ENCODE data around the gene VAMP7.
"Not testable (repeated sequence)": the region's sequence is repeated elsewhere in the genome, so short reads cannot be mapped to it uniquely, and the experiment has no call there.

VAMP7 gene, protein sequence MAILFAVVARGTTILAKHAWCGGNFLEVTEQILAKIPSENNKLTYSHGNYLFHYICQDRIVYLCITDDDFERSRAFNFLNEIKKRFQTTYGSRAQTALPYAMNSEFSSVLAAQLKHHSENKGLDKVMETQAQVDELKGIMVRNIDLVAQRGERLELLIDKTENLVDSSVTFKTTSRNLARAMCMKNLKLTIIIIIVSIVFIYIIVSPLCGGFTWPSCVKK

GRCh38 chrX:155881158-155881993 is at the start of gene VAMP7:
Gene VAMP7, plus strand, starts transcription at chrX:155881345. Its CDS starts 8,122 bp downstream, at chrX:155889467.
- peak; percentile 13 to 87 (median 76) for DNase-seq

- no peak for DNase-seq
Measured at GRCh38 chrX:155841232-155841631, 39.9 kb upstream of the VAMP7 start.

GRCh38 chrX:155851786-155852185 is 29.4 kb upstream of the VAMP7 start:
- DNase-seq = not testable (repeated sequence)

- no peak for DNase-seq
Measured at GRCh38 chrX:155857561-155857960, 23.6 kb upstream of the VAMP7 start.

DNA sequence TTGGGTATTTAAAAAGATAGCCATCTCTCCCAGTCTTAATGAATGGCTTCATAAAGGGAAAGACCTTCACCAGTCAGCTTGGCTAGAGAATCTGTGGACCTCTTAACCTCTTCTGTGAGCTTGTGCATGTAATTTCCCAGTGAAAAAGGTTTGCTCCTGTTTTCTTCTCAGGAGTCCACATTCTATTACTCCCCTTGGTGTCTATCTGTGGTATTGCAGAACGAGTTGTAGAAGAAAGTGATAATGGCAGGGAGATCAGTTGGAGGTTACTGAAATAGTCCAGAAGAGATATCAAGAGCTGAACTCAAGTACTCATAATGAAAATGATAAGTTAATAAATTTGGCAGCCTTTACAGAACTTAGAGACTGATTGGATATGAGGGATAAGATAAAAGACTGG is 16.5 kb upstream of the VAMP7 start:
- no peak for DNase-seq

GRCh38 chrX:155865193-155865592 is 16.0 kb upstream of the VAMP7 start:
- no peak for DNase-seq

DNA sequence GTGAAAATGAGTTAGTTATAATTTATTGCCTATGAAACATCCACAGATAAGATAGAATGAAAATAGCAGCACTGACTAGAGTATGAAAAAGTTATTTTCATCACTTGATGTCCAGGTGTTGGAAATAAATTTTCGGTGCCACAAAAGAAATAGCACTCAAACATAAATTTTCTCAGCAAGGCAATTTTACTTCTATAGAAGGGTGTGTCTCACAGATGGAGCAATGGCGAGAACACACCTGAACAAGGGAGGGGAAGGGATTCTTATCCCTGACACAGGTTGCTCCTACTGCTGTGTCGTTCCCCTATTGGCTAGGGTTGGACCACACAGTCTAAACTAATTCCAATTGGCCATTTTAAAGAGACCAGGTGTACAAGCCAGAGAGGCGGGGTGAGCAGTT is 13.3 kb upstream of the VAMP7 start:
- no peak for DNase-seq

DNA sequence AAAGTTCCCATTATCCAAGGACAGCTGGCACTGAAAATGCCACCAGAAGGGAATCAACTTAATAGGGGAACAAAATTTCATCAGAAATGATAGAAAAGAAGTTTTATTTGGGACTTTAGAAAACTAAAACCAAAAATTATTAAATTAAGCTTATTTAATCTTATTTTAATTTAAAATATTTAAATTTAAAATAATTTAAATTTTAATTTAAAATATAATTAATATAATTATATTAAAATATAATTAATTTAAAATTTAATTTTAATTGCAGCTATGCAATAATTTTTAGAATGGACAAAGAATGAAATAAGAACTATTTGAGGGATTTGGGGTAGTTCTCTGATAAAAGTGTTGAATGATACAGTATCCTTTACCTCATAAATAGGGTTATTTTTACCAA is 10.2 kb upstream of the VAMP7 start:
- no peak for DNase-seq

GRCh38 chrX:155871934-155872333 is 9.2 kb upstream of the VAMP7 start:
- DNase-seq = no peak

GRCh38 chrX:155873188-155873587 is 8.0 kb upstream of the VAMP7 start:
- DNase-seq = no peak

GRCh38 chrX:155874571-155875244 is 6.4 kb upstream of the VAMP7 start:
- peak in 1 of 58 donors; percentile 0 for DNase-seq

GRCh38 chrX:155876704-155877103 is 4.4 kb upstream of the VAMP7 start:
- no peak for DNase-seq

- DNase-seq = no peak
Measured at GRCh38 chrX:155877288-155877687, 3.9 kb upstream of the VAMP7 start.

DNA sequence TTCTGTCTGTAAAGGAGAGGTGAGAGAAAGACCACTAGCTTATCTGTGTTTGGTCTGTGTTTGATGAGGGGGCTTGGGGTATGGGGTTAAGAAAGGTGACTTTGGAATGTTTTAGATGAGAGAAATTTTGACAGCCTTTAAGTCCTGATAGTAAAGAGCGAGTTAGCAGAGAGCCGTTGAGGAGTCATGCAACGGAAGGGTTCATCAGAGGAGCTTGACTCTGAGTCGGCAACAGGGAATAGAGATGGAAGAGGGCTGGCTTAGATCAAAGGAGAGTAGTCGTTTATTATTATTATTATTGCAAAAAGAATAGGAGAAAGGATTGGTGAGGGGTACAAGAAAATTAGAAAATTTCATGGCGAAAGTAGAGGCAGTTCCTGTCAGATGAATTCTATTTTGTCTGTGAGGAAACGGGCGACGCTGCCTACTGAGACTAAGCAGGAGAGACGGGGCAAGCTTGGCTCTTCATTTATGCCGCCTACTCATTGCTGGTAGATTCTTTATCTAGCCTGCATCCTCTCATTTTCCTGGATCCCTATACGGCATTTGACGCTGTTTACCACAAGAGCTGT is 473 bp upstream of the VAMP7 start:
- DNase-seq = no peak

GRCh38 chrX:155886409-155886808 is 5.3 kb downstream of the VAMP7 start:
- no peak for DNase-seq

- no peak for DNase-seq
Measured at GRCh38 chrX:155888139-155888538, 7.0 kb downstream of the VAMP7 start.

DNA sequence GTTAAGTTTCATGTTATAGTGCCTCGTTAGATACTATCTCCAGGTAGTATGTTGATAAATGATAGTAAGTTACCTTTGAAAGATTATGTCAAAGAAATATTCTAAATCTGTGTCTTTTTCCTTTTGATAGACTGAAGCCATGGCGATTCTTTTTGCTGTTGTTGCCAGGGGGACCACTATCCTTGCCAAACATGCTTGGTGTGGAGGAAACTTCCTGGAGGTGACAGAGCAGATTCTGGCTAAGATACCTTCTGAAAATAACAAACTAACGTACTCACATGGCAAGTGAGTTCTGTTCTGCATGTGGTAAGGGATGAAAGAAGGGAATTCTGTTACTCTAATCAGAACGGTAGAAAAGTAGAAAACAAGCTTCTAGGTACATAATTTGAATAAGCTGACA is 8.2 kb downstream of the VAMP7 start:
- no peak for DNase-seq

DNA sequence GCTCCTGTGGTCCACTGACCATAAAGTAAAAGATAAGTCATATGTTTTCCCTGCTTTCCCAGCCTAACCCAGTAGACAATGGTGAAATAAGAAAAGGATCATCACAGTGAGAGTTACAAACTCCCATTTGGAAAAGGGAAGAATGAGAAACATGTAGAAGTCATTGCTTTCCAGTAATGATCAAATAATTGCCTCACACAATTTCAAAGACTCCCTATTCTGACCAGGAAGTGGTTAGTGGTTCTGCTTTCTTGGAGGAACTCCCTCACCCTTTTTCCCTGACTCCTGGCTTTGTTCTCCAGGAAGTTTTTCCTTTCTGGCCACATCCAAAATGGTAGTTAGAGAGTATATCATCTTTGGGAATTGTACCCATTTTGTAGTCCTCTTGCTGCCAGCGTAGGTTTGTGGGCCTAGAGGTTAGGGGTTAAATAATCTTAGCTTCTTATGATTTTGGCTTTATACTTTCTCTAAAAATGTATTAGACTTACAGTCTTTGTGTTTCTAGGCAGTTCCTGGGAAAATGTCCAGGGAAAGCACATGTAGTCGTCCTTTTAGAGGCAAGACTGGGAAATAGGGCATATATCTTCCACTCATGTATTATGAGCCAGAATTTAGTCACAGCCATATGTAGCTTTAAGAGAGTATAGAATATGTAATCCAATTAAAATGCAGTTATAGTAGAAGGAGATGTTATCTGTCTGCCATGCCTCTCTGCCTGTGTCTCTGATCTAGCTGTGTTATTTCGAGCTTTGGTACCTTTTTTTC is 10.5 kb downstream of the VAMP7 start:
- DNase-seq = no peak

DNA sequence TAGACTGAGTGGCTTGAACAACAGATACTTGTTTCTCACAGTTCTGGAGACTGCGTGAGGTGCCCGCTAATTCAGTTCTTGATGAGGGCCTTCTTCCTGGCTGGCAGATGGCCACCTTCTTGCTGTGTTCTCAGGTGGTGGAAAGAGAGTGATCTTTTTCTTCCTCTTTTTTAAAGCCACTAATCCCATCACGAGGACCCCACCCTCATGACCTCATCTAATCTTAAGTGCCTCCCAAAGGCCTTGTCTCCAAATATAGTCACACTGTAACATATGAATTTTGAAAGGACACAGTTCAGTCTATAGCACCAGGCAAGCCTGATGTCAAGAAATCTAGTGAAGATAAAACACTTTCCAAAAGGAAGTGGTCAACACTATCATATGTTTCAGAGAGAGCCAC is 12.4 kb downstream of the VAMP7 start:
- no peak for DNase-seq

DNA sequence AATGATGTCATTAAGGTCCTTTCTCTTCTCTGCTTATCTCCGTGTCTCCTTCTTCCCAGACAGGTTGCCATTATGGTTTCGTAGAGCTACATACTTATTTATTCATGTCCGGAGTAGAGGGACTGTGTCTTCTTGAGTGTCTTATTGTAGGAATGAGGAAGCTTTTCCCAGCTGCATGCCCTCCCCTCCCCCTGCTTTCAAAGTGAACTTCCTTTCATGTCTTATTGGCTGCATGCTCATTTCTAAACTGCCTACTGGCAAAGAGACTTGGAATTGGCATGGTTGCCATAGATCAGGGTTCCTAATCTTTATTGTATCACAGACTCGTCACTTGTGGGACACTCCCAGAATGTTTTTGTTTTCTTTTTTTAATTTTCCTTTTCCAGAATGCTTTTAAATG is 15.4 kb downstream of the VAMP7 start:
- DNase-seq = no peak

DNA sequence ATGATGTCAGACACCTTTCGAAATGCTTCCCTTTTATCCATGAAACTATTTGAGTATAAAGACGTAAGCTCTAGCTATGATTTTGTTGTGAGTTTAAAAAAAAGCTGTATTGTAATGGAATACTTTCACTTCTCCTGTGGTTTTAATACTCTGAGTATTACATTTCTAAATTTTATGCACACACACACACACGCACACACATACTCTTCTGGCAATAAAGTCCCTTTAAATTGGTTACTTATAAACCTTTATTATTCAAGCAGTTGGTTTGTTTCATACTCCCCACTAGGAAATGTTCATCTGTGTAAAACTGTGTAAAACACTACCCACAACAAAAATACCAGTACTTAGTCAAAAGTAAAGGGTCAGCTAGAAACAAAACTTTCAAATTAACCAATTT is 18.2 kb downstream of the VAMP7 start:
- DNase-seq = no peak
